ENCODE data around the gene LYST.
"Not testable (repeated sequence)": the region's sequence is repeated elsewhere in the genome, so short reads cannot be mapped to it uniquely, and the experiment has no call there.

Gene LYST

GRCh38 chr1:235866205-235866912 is at the start of gene LYST:
Gene LYST (minus strand): TSS chr1:235866906. CDS start chr1:235830417, 36,489 bp downstream.
- DNase-seq = peak; percentile 47

- DNase-seq = not testable (repeated sequence)
Measured at GRCh38 chr1:235915489-235915888, 48.8 kb upstream of the LYST start.

GRCh38 chr1:235913311-235913710 is 46.6 kb upstream of the LYST start:
- no peak for DNase-seq

- no peak for DNase-seq
Measured at GRCh38 chr1:235911876-235912275, 45.2 kb upstream of the LYST start.

- no peak for DNase-seq
Measured at GRCh38 chr1:235911300-235911662, 44.6 kb upstream of the LYST start.

- no peak for DNase-seq
Measured at GRCh38 chr1:235910357-235911299, 43.9 kb upstream of the LYST start.

- DNase-seq = no peak
Measured at GRCh38 chr1:235908742-235909520, 42.2 kb upstream of the LYST start.

GRCh38 chr1:235907897-235908240 is 41.2 kb upstream of the LYST start:
- no peak for DNase-seq

- no peak for DNase-seq
Measured at GRCh38 chr1:235907187-235907896, 40.6 kb upstream of the LYST start.

- DNase-seq = no peak
Measured at GRCh38 chr1:235906436-235906835, 39.7 kb upstream of the LYST start.

- not testable (repeated sequence) for DNase-seq
Measured at GRCh38 chr1:235903809-235904208, 37.1 kb upstream of the LYST start.

GRCh38 chr1:235902677-235903542 is 36.2 kb upstream of the LYST start:
- no peak for DNase-seq

- no peak for DNase-seq
Measured at GRCh38 chr1:235901461-235901860, 34.8 kb upstream of the LYST start.

- no peak for DNase-seq
Measured at GRCh38 chr1:235898126-235898525, 31.4 kb upstream of the LYST start.

- no peak for DNase-seq
Measured at GRCh38 chr1:235893840-235894239, 27.1 kb upstream of the LYST start.

GRCh38 chr1:235892734-235893413 is 26.2 kb upstream of the LYST start:
- no peak for DNase-seq

- DNase-seq = no peak
Measured at GRCh38 chr1:235892202-235892601, 25.5 kb upstream of the LYST start.

- DNase-seq = peak; percentile 35
Measured at GRCh38 chr1:235888119-235888643, 21.5 kb upstream of the LYST start.

GRCh38 chr1:235887676-235888075 is 21.0 kb upstream of the LYST start:
- DNase-seq = no peak

GRCh38 chr1:235885655-235886262 is 19.1 kb upstream of the LYST start:
- DNase-seq = no peak
